WTC11 (cell line): ENCODE results near the gene SECISBP2L. TPM values are rescaled to one million over a fixed set of nuclear protein-coding genes. Genes with fewer than 3 reads are reported as not detected.

Experiments
- ATAC-seq: fragments of 200-7000 bp; cut with Tn5 transposase; 2 replicates; pipeline ENCODE4 v1.10.0; 2021; ENCODE audit warnings: mild to moderate bottlenecking, moderate library complexity
- CTCF ChIA-PET: fragments of 300-600 bp; sonication (Branson Sonifier 250); formaldehyde crosslinking; loops from one replicate; lab custom pipeline; 2021; ENCODE audit warnings: antibody characterized with exemption; lab: Charles Lee
- POLR2A ChIA-PET: fragments of 350-600 bp; sonication (Branson Sonifier 250); formaldehyde crosslinking; loops from one replicate; lab custom pipeline; 2021; ENCODE audit warnings: antibody characterized with exemption; lab: Charles Lee
- DNase-seq: peaks from one replicate; pipeline ENCODE4 v3.0.0; 2021; ENCODE audit warnings: low spot score
- H3K27ac Mint-ChIP-seq: 2 replicates; pipeline ENCODE4 v1.8.0; 2021; ENCODE audit warnings: mixed read lengths
- H3K27me3 Mint-ChIP-seq: 2 replicates; pipeline ENCODE4 v1.8.0; 2021; ENCODE audit warnings: low read depth, mild to moderate bottlenecking, moderate library complexity, mixed read lengths
- H3K36me3 Mint-ChIP-seq: 2 replicates; pipeline ENCODE4 v1.8.0; 2021; ENCODE audit warnings: mixed read lengths
- H3K4me1 Mint-ChIP-seq: 2 replicates; pipeline ENCODE4 v1.8.0; 2022; ENCODE audit warnings: mixed read lengths
- H3K4me3 Mint-ChIP-seq: 2 replicates; pipeline ENCODE4 v1.8.0; 2021; ENCODE audit warnings: mild to moderate bottlenecking, moderate library complexity, mixed read lengths
- H3K9me3 Mint-ChIP-seq: 2 replicates; pipeline ENCODE4 v1.8.0; 2021; ENCODE audit warnings: mixed read lengths
- AR ChIP-seq: fragments of 250-450 bp; sonication (Bioruptor Pico); IDR thresholded peaks from 2 replicates; pipeline ENCODE4 v1.9.0; 2021; ENCODE audit warnings: mild to moderate bottlenecking
- ARID4B ChIP-seq: sonication (generic); formaldehyde crosslinking; IDR thresholded peaks from 2 replicates; pipeline ENCODE4 v1.8.0; 2023; ENCODE audit warnings: missing genetic modification reagents, mild to moderate bottlenecking, borderline replicate concordance
- CDX4 ChIP-seq: fragments of 250-450 bp; sonication (Bioruptor Pico); IDR thresholded peaks from 2 replicates; pipeline ENCODE4 v1.9.0; 2021; ENCODE audit warnings: moderate library complexity, mild to moderate bottlenecking, inconsistent platforms, borderline replicate concordance
- EMX1 ChIP-seq: fragments of 250-450 bp; sonication (Bioruptor Pico); IDR thresholded peaks from 2 replicates; pipeline ENCODE4 v1.8.0; 2021; ENCODE audit warnings: mild to moderate bottlenecking
- ERG ChIP-seq: fragments of 250-450 bp; sonication (Bioruptor Pico); IDR thresholded peaks from 2 replicates; pipeline ENCODE4 v1.8.0; 2021; ENCODE audit warnings: mild to moderate bottlenecking
- ESRRA ChIP-seq: sonication (generic); formaldehyde crosslinking; IDR thresholded peaks from 2 replicates; pipeline ENCODE4 v1.8.1; 2022; ENCODE audit warnings: mild to moderate bottlenecking, missing genetic modification reagents, borderline replicate concordance
- FOXP4 ChIP-seq: sonication (generic); formaldehyde crosslinking; IDR thresholded peaks from 2 replicates; pipeline ENCODE4 v1.8.0; 2022; ENCODE audit warnings: mild to moderate bottlenecking, missing genetic modification reagents
- IRF1 ChIP-seq: sonication (generic); formaldehyde crosslinking; IDR thresholded peaks from 2 replicates; pipeline ENCODE4 v1.8.0; 2023; ENCODE audit warnings: missing genetic modification reagents
- KAT7 ChIP-seq: sonication (generic); formaldehyde crosslinking; IDR thresholded peaks from 2 replicates; pipeline ENCODE4 v1.8.1; 2023; ENCODE audit warnings: missing genetic modification reagents, mild to moderate bottlenecking, borderline replicate concordance
- NFATC4 ChIP-seq: fragments of 250-450 bp; sonication (Bioruptor Pico); IDR thresholded peaks from 2 replicates; pipeline ENCODE4 v1.9.0; 2021; ENCODE audit warnings: mild to moderate bottlenecking
- NR3C1 ChIP-seq: sonication (generic); formaldehyde crosslinking; conservative IDR thresholded peaks from 2 replicates; pipeline ENCODE4 v1.8.1; 2023; ENCODE audit warnings: low read depth, mild to moderate bottlenecking, missing genetic modification reagents
- PREB ChIP-seq: sonication (generic); formaldehyde crosslinking; IDR thresholded peaks from 2 replicates; pipeline ENCODE4 v1.8.1; 2022; ENCODE audit warnings: mild to moderate bottlenecking, missing genetic modification reagents, moderate library complexity, borderline replicate concordance
- SMAD3 ChIP-seq: sonication (generic); formaldehyde crosslinking; IDR thresholded peaks from 2 replicates; pipeline ENCODE4 v1.8.0; 2022; ENCODE audit warnings: missing genetic modification reagents, mild to moderate bottlenecking, borderline replicate concordance
- SMAD4 ChIP-seq: sonication (generic); formaldehyde crosslinking; IDR thresholded peaks from 2 replicates; pipeline ENCODE4 v1.8.0; 2022; ENCODE audit warnings: mild to moderate bottlenecking, missing genetic modification reagents
- ZNF138 ChIP-seq: sonication (generic); formaldehyde crosslinking; conservative IDR thresholded peaks from 2 replicates; pipeline ENCODE4 v1.8.1; 2022; ENCODE audit warnings: mild to moderate bottlenecking, moderate library complexity, missing genetic modification reagents
- ZNF263 ChIP-seq: sonication (generic); formaldehyde crosslinking; IDR thresholded peaks from 2 replicates; pipeline ENCODE4 v1.8.1; 2022; ENCODE audit warnings: low read depth, mild to moderate bottlenecking, moderate library complexity, missing genetic modification reagents
- ZNF317 ChIP-seq: sonication (generic); formaldehyde crosslinking; IDR thresholded peaks from 2 replicates; pipeline ENCODE4 v1.8.1; 2023; ENCODE audit warnings: low read depth, mild to moderate bottlenecking, moderate library complexity, missing genetic modification reagents, borderline replicate concordance
- ZNF423 ChIP-seq: fragments of 250-450 bp; sonication (Bioruptor Pico); IDR thresholded peaks from 2 replicates; pipeline ENCODE4 v2.1.2; 2022; ENCODE audit warnings: mild to moderate bottlenecking, moderate library complexity
- total RNA-seq: library from RNA; stranded (reverse); gene quantifications from 3 replicates; pipeline ENCODE4 v1.2.3, GENCODE V29; 2021
- TF ChIP-seq, protein P1 (sequence below): sonication (generic); formaldehyde crosslinking; IDR thresholded peaks from 2 replicates; pipeline ENCODE4 v1.8.1; 2022; ENCODE audit warnings: missing genetic modification reagents, borderline replicate concordance
- TF ChIP-seq, protein P2 (sequence below): sonication (generic); formaldehyde crosslinking; IDR thresholded peaks from 2 replicates; pipeline ENCODE4 v1.8.1; 2023; ENCODE audit warnings: mild to moderate bottlenecking, missing genetic modification reagents

SECISBP2L gene
- total RNA-seq, 1 experiment from 2014 or later, result 30.4 TPM

DNA sequence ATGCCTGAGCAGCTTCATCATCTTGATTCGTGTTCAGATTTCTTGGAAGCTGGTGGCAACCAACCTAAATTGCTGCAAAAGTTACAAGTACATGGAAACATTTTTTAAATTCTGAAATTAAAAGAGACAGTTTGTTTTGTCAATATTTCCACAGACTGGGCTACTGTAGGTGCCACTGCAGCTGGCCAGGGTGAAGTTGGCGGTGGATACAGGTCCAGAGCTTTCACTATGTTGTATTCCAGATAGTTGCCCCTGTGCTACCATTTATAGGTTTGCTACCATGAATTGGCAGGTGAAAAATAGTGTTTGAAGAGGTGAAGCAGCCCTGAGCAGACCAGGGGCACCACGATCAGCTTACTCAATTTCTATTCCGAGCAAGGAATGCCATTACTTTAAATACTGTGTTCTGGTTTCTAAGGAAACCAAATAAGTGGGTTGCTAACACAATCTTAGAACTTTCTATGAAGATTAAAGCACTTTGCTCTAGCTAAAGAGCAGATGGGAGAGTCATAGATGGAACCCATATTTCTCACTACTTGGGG, 61.4 kb downstream of the SECISBP2L start:
- POLR2A ChIA-PET, result interaction anchor here (1.0 kb wide), 1 partner anchor 9 kb away, joined by 3 read pairs; no protein-coding TSS in a partner anchor
- peak overlapping the region; percentile 70; the same call in 1 of the 2 replicates for H3K27ac Mint-ChIP-seq
- H3K36me3 Mint-ChIP-seq, result no peaks in the 10 kb centered on the region
- H3K9me3 Mint-ChIP-seq, result no peaks in the 10 kb centered on the region
- ATAC-seq, result no peak
- peaks cover 15% of the 10 kb centered on the region for H3K4me1 Mint-ChIP-seq
- no peak for DNase-seq
- TF ChIP-seq IRF1 (CRISPR knock-in tag), result no peak
- no peak for TF ChIP-seq FOXP4
- TF ChIP-seq, protein P1, sequence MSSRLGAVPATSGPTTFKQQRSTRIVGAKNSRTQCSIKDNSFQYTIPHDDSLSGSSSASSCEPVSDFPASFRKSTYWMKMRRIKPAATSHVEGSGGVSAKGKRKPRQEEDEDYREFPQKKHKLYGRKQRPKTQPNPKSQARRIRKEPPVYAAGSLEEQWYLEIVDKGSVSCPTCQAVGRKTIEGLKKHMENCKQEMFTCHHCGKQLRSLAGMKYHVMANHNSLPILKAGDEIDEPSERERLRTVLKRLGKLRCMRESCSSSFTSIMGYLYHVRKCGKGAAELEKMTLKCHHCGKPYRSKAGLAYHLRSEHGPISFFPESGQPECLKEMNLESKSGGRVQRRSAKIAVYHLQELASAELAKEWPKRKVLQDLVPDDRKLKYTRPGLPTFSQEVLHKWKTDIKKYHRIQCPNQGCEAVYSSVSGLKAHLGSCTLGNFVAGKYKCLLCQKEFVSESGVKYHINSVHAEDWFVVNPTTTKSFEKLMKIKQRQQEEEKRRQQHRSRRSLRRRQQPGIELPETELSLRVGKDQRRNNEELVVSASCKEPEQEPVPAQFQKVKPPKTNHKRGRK, result no peak
- no peak for TF ChIP-seq PREB (CRISPR knock-in tag)
- TF ChIP-seq NR3C1 (CRISPR knock-in tag), result no peak
- TF ChIP-seq ZNF423 (CRISPR knock-in tag), result no peak
- TF ChIP-seq SMAD4 (CRISPR knock-in tag), result no peak
- TF ChIP-seq ZNF263 (CRISPR knock-in tag), result no peak
- TF ChIP-seq ZNF138 (CRISPR knock-in tag), result no peak
- no peak for TF ChIP-seq ERG (CRISPR knock-in tag)
- no peak for TF ChIP-seq ESRRA (CRISPR knock-in tag)
- TF ChIP-seq CDX4, result no peak
- no peak for TF ChIP-seq ZNF317 (CRISPR knock-in tag)
- TF ChIP-seq EMX1, result no peak
- no peak for TF ChIP-seq KAT7 (CRISPR knock-in tag)
- TF ChIP-seq SMAD3, result no peak
- TF ChIP-seq AR (CRISPR knock-in tag), result no peak
- TF ChIP-seq NFATC4 (CRISPR knock-in tag), result no peak
- no peak for TF ChIP-seq ARID4B (CRISPR knock-in tag)
- TF ChIP-seq, protein P2, sequence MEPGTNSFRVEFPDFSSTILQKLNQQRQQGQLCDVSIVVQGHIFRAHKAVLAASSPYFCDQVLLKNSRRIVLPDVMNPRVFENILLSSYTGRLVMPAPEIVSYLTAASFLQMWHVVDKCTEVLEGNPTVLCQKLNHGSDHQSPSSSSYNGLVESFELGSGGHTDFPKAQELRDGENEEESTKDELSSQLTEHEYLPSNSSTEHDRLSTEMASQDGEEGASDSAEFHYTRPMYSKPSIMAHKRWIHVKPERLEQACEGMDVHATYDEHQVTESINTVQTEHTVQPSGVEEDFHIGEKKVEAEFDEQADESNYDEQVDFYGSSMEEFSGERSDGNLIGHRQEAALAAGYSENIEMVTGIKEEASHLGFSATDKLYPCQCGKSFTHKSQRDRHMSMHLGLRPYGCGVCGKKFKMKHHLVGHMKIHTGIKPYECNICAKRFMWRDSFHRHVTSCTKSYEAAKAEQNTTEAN (CRISPR knock-in tag), result no peak
- no peak overlapping the region for H3K4me3 Mint-ChIP-seq
- CTCF ChIA-PET, result interaction anchor here (1.4 to 4.0 kb wide), 3 partner anchors 9 to 123 kb away, joined by 4 to 46 read pairs (median 5); no protein-coding TSS in a partner anchor
- no peaks in the 10 kb centered on the region for H3K27me3 Mint-ChIP-seq
